ENCODE data around the gene OLFM1. TPM values are rescaled to one million over a fixed set of nuclear protein-coding genes. Genes with fewer than 3 reads are reported as not detected.
"Not testable (repeated sequence)": the region's sequence is repeated elsewhere in the genome, so short reads cannot be mapped to it uniquely, and the experiment has no call there.

The OLFM1 gene
- total and polyA plus RNA-seq, 2 experiments from 2014 or later: 2.4 to 3.8 TPM

DNA sequence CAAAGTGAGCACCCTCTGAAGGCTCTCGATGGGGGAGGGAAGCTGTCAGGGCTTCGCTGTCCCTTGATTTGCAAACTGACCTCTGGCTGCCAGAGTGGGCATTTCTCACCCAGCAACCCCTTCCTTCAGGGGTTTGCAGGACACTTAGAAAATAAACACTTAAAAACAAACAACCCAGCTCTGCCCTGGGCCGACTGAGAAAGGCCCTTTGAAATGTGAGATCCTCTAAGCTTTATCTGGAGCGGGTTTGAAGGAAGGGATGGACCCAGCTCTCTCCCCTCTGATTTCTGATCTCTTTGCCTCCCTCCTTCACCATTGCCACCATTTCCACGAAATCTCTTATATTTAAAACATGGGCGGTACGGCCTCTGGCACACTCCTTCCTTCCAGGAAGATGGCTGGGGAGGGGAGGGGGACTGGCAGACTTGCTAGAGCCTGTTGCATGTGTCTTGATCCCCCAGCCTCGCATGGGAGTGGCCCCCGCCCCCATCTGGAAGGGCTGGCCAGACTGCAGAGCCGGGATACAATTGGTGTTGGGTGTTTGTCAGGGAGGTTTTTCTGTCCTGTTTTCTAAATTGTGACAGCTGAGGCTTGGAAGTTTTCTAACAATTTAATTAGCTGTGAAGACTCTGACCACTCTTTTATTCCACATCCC is 20.2 kb downstream of the OLFM1 start:
- DNase-seq (ENCODE audit: low read depth in 1 of 2, low spot score in 1 of 2): no peak
- Histone ChIP-seq H3K27me3 (no peaks in the 10 kb centered on the region), H3K27ac (no peak overlapping the region), H3K4me1 (ENCODE audit: low read depth) (no peaks in the 10 kb centered on the region), H3K36me3 (no peaks in the 10 kb centered on the region), H3K9me3 (ENCODE audit: low read depth) (no peaks in the 10 kb centered on the region), H3K4me3 (no peak overlapping the region)
- TF ChIP-seq, protein P1, sequence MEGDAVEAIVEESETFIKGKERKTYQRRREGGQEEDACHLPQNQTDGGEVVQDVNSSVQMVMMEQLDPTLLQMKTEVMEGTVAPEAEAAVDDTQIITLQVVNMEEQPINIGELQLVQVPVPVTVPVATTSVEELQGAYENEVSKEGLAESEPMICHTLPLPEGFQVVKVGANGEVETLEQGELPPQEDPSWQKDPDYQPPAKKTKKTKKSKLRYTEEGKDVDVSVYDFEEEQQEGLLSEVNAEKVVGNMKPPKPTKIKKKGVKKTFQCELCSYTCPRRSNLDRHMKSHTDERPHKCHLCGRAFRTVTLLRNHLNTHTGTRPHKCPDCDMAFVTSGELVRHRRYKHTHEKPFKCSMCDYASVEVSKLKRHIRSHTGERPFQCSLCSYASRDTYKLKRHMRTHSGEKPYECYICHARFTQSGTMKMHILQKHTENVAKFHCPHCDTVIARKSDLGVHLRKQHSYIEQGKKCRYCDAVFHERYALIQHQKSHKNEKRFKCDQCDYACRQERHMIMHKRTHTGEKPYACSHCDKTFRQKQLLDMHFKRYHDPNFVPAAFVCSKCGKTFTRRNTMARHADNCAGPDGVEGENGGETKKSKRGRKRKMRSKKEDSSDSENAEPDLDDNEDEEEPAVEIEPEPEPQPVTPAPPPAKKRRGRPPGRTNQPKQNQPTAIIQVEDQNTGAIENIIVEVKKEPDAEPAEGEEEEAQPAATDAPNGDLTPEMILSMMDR (IDR thresholded peaks at IDR 0.05; ENCODE audit: low read depth, low read length): no peak

- Histone ChIP-seq H3K36me3 (no peaks in the 10 kb centered on the region), H3K4me1 (ENCODE audit: low read depth) (no peaks in the 10 kb centered on the region), H3K27me3 (no peaks in the 10 kb centered on the region), H3K27ac (no peak overlapping the region), H3K4me3 (no peak overlapping the region), H3K9me3 (ENCODE audit: low read depth) (no peaks in the 10 kb centered on the region)
- DNase-seq (ENCODE audit: low read depth in 1 of 2, low spot score in 1 of 2): no peak
- TF ChIP-seq, protein P1 (IDR thresholded peaks at IDR 0.05; ENCODE audit: low read depth, low read length): no peak
These were observed 21.5 kb downstream of the OLFM1 start for GRCh38 chr9:135108831-135109510.

DNA sequence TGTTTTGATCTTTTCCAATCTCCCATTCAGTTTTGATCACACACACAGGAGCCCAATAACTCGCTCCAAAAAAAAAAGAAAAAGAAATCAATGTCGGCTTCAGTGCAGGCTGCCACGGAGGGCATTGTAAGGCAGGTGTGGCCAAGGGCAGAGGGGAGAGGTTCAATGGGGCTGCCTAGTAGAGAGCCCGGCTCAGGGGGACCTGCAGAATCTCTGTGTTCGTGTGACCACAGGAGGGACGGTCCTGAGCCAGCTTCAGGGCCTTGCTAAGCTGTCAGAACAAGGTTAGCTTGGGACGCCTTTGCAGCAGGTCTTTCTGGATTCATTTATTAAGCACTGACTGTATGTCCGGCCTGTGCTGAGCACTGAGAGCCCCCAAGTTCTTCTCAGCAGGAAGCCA is 22.2 kb downstream of the OLFM1 start:
- H3K4me3 ChIP-seq: no peak overlapping the region
- H3K4me1 ChIP-seq (ENCODE audit: low read depth): no peaks in the 10 kb centered on the region
- no peaks in the 10 kb centered on the region for H3K36me3 ChIP-seq
- no peak overlapping the region for H3K27ac ChIP-seq
- H3K9me3 ChIP-seq (ENCODE audit: low read depth): no peaks in the 10 kb centered on the region
- TF ChIP-seq, protein P1 (IDR thresholded peaks at IDR 0.05; ENCODE audit: low read depth, low read length): no peak
- DNase-seq (ENCODE audit: low read depth in 1 of 2, low spot score in 1 of 2): no peak
- no peaks in the 10 kb centered on the region for H3K27me3 ChIP-seq

- no peaks in the 10 kb centered on the region for H3K4me1 ChIP-seq (ENCODE audit: low read depth)
- H3K36me3 ChIP-seq: no peaks in the 10 kb centered on the region
- TF ChIP-seq, protein P1 (IDR thresholded peaks at IDR 0.05; ENCODE audit: low read depth, low read length): no peak
- no peak overlapping the region for H3K4me3 ChIP-seq
- no peaks in the 10 kb centered on the region for H3K27me3 ChIP-seq
- DNase-seq (ENCODE audit: low read depth in 1 of 2, low spot score in 1 of 2): no peak
- no peak overlapping the region for H3K27ac ChIP-seq
- H3K9me3 ChIP-seq (ENCODE audit: low read depth): no peaks in the 10 kb centered on the region
These were observed 22.9 kb downstream of the OLFM1 start for GRCh38 chr9:135110416-135110815.

GRCh38 chr9:135111600-135111999 is 24.1 kb downstream of the OLFM1 start:
- not testable (repeated sequence) for H3K27ac ChIP-seq; H3K9me3 ChIP-seq (ENCODE audit: low read depth); H3K27me3 ChIP-seq; H3K4me3 ChIP-seq; H3K4me1 ChIP-seq (ENCODE audit: low read depth); H3K36me3 ChIP-seq; DNase-seq (ENCODE audit: low read depth in 1 of 2, low spot score in 1 of 2)

DNA sequence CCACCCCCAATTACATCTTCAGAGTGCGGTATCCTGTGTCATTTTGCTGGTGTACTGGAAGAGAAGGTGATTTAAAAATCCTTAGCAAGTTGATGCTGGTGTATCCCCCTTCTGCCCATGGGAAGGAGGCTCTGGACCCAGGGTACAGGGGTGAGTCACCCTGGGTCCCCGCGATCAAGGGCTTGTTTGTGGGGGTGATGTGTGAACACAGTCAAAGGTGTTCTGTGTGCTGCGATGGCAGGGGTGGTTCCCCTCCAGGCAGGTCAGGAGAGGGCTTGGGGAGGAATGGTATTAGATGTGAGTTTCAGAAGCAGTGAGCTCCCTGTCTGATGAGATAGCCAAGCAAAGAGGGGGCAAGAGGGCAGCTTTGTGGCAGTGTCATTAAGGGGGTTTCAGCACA is 28.9 kb downstream of the OLFM1 start:
- Histone ChIP-seq H3K36me3 (no peaks in the 10 kb centered on the region), H3K27me3 (no peaks in the 10 kb centered on the region), H3K27ac (no peak overlapping the region), H3K4me1 (ENCODE audit: low read depth) (no peaks in the 10 kb centered on the region), H3K4me3 (no peak overlapping the region), H3K9me3 (ENCODE audit: low read depth) (no peaks in the 10 kb centered on the region)
- no peak for DNase-seq (ENCODE audit: low read depth in 1 of 2, low spot score in 1 of 2)
- TF ChIP-seq, protein P1 (IDR thresholded peaks at IDR 0.05; ENCODE audit: low read depth, low read length): no peak

Data from cardiac muscle cell (in vitro differentiated cells and primary cell).